AG04450 (cell line): ENCODE results near the gene MBLAC2. TPM values are rescaled to one million over a fixed set of nuclear protein-coding genes. Genes with fewer than 3 reads are reported as not detected.

ENCODE experiments used
- CTCF ChIA-PET: fragments of 300-600, 350-600 bp; formaldehyde crosslinking; extraction: SDS; loops from one replicate; lab custom pipeline; 2022; ENCODE audit warnings: antibody characterized with exemption, inconsistent platforms; lab: Charles Lee
- POLR2A ChIA-PET: fragments of 350-600 bp; formaldehyde crosslinking; extraction: SDS; loops from one replicate; lab custom pipeline; 2021; ENCODE audit warnings: antibody characterized with exemption, inconsistent platforms; lab: Yijun Ruan, JAX
- DNase-seq: peaks from one replicate; pipeline ENCODE4 v3.0.0-alpha.2; 2011; ENCODE audit warnings: low read depth, low spot score
- H3K27ac ChIP-seq: one replicate; pipeline ENCODE4 v1.5.1; 2012; ENCODE audit warnings: low read depth, low read length, control low read depth
- H3K27me3 ChIP-seq: one replicate; pipeline ENCODE4 v1.6.0; 2012; ENCODE audit warnings: low read length; ENCODE audit not compliant: control insufficient read depth, insufficient read depth
- H3K4me3 ChIP-seq: 2 replicates; pipeline ENCODE4 v1.5.1; 2011; ENCODE audit warnings: mild to moderate bottlenecking, low read depth, low read length, control low read depth
- H3K9me3 ChIP-seq: 2 replicates; pipeline ENCODE4 v1.5.1; 2012; ENCODE audit warnings: low read length; ENCODE audit not compliant: control insufficient read depth, insufficient read depth
- polyA plus RNA-seq: library from polyadenylated mRNA; depleted of rRNA; stranded (reverse); fragments of >200 nt; gene quantifications from 2 replicates; pipeline ENCODE4 v1.2.3, GENCODE V29; 2011
- TF ChIP-seq, protein P1 (sequence below): IDR thresholded peaks from 2 replicates; pipeline ENCODE4 v1.5.1; 2011; ENCODE audit warnings: low read depth, low read length, control low read depth, inconsistent platforms

MBLAC2 gene
- polyA plus RNA-seq, 1 experiment, result 2.8 TPM

DNA sequence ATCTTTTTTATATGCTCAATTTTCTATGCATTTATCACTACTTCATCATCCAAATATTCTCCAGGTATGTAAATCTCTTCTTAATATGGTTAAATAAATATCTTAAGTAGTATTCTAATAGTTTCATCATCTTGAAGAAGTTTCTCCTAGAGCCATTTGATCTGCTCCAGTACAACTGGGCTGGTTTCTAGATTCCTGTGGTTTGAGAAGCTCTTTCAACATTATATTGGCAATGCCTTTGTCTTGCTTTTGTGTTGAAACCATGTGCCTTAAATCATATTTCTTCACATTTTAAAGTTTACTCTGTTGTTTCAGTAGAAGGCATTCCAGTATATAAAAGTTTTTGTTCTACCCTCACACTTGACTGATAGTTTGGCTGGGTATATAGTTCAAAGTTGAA lies 27.6 kb downstream of the MBLAC2 start:
- ChIA-PET CTCF (no interaction called here), POLR2A (no interaction called here)
- no peak for DNase-seq
- TF ChIP-seq, protein P1, sequence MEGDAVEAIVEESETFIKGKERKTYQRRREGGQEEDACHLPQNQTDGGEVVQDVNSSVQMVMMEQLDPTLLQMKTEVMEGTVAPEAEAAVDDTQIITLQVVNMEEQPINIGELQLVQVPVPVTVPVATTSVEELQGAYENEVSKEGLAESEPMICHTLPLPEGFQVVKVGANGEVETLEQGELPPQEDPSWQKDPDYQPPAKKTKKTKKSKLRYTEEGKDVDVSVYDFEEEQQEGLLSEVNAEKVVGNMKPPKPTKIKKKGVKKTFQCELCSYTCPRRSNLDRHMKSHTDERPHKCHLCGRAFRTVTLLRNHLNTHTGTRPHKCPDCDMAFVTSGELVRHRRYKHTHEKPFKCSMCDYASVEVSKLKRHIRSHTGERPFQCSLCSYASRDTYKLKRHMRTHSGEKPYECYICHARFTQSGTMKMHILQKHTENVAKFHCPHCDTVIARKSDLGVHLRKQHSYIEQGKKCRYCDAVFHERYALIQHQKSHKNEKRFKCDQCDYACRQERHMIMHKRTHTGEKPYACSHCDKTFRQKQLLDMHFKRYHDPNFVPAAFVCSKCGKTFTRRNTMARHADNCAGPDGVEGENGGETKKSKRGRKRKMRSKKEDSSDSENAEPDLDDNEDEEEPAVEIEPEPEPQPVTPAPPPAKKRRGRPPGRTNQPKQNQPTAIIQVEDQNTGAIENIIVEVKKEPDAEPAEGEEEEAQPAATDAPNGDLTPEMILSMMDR, result no peak
- Histone ChIP-seq H3K27me3 (no peaks in the 10 kb centered on the region), H3K4me3 (no peak overlapping the region), H3K9me3 (no peaks in the 10 kb centered on the region), H3K27ac (no peak overlapping the region)

- Histone ChIP-seq H3K4me3 (no peak overlapping the region), H3K27me3 (peaks cover 1% of the 10 kb centered on the region), H3K9me3 (no peaks in the 10 kb centered on the region), H3K27ac (no peak overlapping the region)
- no peak for DNase-seq
- ChIA-PET POLR2A (no interaction called here), CTCF (interaction anchor here (0.6 to 4.8 kb wide), 11 partner anchors 11 to 343 kb away, joined by 3 to 62 read pairs (median 6); partner anchors contain the start of genes CETN3 and LYSMD3)
- TF ChIP-seq, protein P1, result no peak
These were observed 33.9 kb downstream of the MBLAC2 start for GRCh38 chr5:90440644-90441043.

DNA sequence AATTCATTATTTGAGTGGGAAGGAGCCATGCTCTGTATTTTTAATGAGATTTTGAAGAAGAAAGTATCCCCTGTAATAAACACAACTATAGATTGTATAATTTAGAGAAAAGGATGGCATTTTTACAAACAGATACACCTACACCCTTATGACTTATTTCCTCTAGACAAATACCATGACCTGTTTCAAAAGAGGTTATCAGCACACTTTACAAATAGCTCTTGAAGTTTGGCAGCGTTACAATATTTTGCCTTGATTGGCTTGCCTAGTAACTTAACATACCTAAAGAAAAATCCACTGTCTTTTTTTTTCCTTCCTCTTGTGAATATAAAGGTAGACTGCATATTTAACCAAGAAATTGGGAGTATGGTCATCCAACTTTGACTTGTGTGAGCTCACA lies 36.5 kb downstream of the MBLAC2 start:
- no peak overlapping the region for H3K27ac ChIP-seq
- no peak for DNase-seq
- no peak overlapping the region for H3K4me3 ChIP-seq
- TF ChIP-seq, protein P1, result no peak
- H3K9me3 ChIP-seq, result no peaks in the 10 kb centered on the region
- peaks cover 4% of the 10 kb centered on the region for H3K27me3 ChIP-seq
- POLR2A ChIA-PET, result no interaction called here
- CTCF ChIA-PET, result interaction anchor here (0.6 to 4.8 kb wide), 9 partner anchors 12 to 1709 kb away, joined by 3 to 62 read pairs (median 5); partner anchors contain the start of genes LYSMD3, MBLAC2 and POLR3G

DNA sequence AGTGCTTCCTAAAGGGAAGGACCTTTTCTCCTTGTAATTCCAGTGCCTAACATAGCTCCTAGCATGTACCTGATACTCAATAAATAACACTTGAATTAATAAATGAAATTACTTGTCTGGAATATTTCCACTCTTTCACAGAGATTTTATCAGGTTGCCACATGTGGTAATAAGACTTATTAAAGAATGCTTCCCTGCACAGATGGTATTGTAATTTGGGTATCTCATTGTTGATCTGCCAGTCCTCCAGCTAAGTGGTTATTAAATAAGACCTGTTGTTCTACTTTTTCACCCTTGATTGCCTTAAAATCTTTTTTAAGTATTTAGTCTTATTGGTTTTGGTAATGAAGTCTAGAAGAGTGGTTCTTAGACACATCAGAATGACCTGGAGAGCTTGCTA lies 36.9 kb downstream of the MBLAC2 start:
- H3K27ac ChIP-seq, result no peak overlapping the region
- H3K27me3 ChIP-seq, result peaks cover 4% of the 10 kb centered on the region
- CTCF ChIA-PET, result interaction anchor here (0.6 to 4.8 kb wide), 7 partner anchors 14 to 346 kb away, joined by 3 to 62 read pairs (median 5); partner anchors contain the start of genes LYSMD3, MBLAC2 and POLR3G
- H3K9me3 ChIP-seq, result no peaks in the 10 kb centered on the region
- H3K4me3 ChIP-seq, result no peak overlapping the region
- POLR2A ChIA-PET, result no interaction called here
- no peak for DNase-seq
- TF ChIP-seq, protein P1, result no peak

GRCh38 chr5:90434116-90434714 lies 40.4 kb downstream of the MBLAC2 start:
- H3K4me3 ChIP-seq, result no peak overlapping the region
- CTCF ChIA-PET, result interaction anchor here (0.6 to 1.9 kb wide), 19 partner anchors 11 to 169 kb away, joined by 3 to 8 read pairs (median 3); partner anchors contain the start of genes MBLAC2 and POLR3G
- no peak for DNase-seq

More at GRCh38 chr5:90434116-90434714, 40.4 kb downstream of the MBLAC2 start:
- Histone ChIP-seq H3K9me3 (no peaks in the 10 kb centered on the region), H3K27ac (no peak overlapping the region), H3K27me3 (peaks cover 4% of the 10 kb centered on the region)
- TF ChIP-seq, protein P1, result peak; percentile 81
- POLR2A ChIA-PET, result no interaction called here
